Hematopoietic multipotent progenitor cell treated with erythropoietin and hydrocortisone succinate and interleukin-3 and kit ligand, for 4 days (in vitro differentiated cells): ENCODE results near the gene TUBB4B.
A peak's percentile ranks its signal among the peaks of the same experiment; 100 is the strongest.

Source experiments
- DNase-seq: peaks from one replicate; pipeline ENCODE4 v3.0.0-alpha.2; 2015

TUBB4B gene

GRCh38 chr9:137273095-137273490, 32.0 kb downstream of the TUBB4B start:
- DNase-seq: no peak

GRCh38 chr9:137273611-137274320, 32.7 kb downstream of the TUBB4B start:
- no peak for DNase-seq

- no peak for DNase-seq
Measured at GRCh38 chr9:137275203-137275587, 34.1 kb downstream of the TUBB4B start.

GRCh38 chr9:137275588-137276472, 34.7 kb downstream of the TUBB4B start:
- DNase-seq: no peak

GRCh38 chr9:137276473-137277328, 35.6 kb downstream of the TUBB4B start:
- peak; percentile 93 for DNase-seq

GRCh38 chr9:137277329-137278041, 36.4 kb downstream of the TUBB4B start, which contains the start of gene TOR4A:
Gene TOR4A (plus strand): TSS chr9:137277726. CDS start chr9:137278690, 964 bp downstream.
- peak; percentile 95 for DNase-seq

- peak; percentile 87 for DNase-seq
Measured at GRCh38 chr9:137278061-137278701, 37.1 kb downstream of the TUBB4B start.

- DNase-seq: no peak
Measured at GRCh38 chr9:137278721-137279711, 37.9 kb downstream of the TUBB4B start.

GRCh38 chr9:137279741-137280473, 38.8 kb downstream of the TUBB4B start:
- DNase-seq: no peak

- DNase-seq: peak; percentile 62
Measured at GRCh38 chr9:137280474-137281344, 39.6 kb downstream of the TUBB4B start.

- no peak for DNase-seq
Measured at GRCh38 chr9:137281345-137282116, 40.4 kb downstream of the TUBB4B start.

- DNase-seq: peak; percentile 81
Measured at GRCh38 chr9:137286975-137287383, 45.9 kb downstream of the TUBB4B start.

- no peak for DNase-seq
Measured at GRCh38 chr9:137293094-137293481, 52.0 kb downstream of the TUBB4B start.
